Osteocyte (in vitro differentiated cells): ENCODE measurements around the gene NFYB. TPM values are rescaled to one million over a fixed set of nuclear protein-coding genes. Genes with fewer than 3 reads are reported as not detected.
"Not testable (repeated sequence)": the region's sequence is repeated elsewhere in the genome, so short reads cannot be mapped to it uniquely, and the experiment has no call there.

Source experiments
- DNase-seq: peaks from one replicate; pipeline ENCODE4 v3.0.0; 2021; ENCODE audit warnings: mixed read lengths; ENCODE audit not compliant: unreplicated experiment; ENCODE audit errors: extremely low spot score
- H3K27ac Mint-ChIP-seq: one replicate; pipeline ENCODE4 v1.8.0; 2021; ENCODE audit warnings: mild to moderate bottlenecking, mixed read lengths; ENCODE audit not compliant: unreplicated experiment
- H3K27me3 Mint-ChIP-seq: one replicate; pipeline ENCODE4 v1.8.0; 2021; ENCODE audit warnings: mixed read lengths; ENCODE audit not compliant: unreplicated experiment
- H3K36me3 Mint-ChIP-seq: one replicate; pipeline ENCODE4 v1.8.0; 2021; ENCODE audit warnings: mixed read lengths; ENCODE audit not compliant: unreplicated experiment
- H3K4me1 Mint-ChIP-seq: one replicate; pipeline ENCODE4 v1.8.0; 2021; ENCODE audit warnings: mixed read lengths; ENCODE audit not compliant: unreplicated experiment
- H3K4me3 Mint-ChIP-seq: one replicate; pipeline ENCODE4 v1.8.0; 2021; ENCODE audit warnings: mild to moderate bottlenecking, moderate library complexity, mixed read lengths; ENCODE audit not compliant: unreplicated experiment
- H3K9me3 Mint-ChIP-seq: one replicate; pipeline ENCODE4 v1.8.0; 2021; ENCODE audit warnings: mixed read lengths; ENCODE audit not compliant: unreplicated experiment
- total RNA-seq: library from RNA; stranded (reverse); gene quantifications from 2 replicates; pipeline ENCODE4 v1.2.1, GENCODE V29; 2021
- TF ChIP-seq, protein P1 (sequence below): fragments of 200-600 bp; sonication (generic); IDR thresholded peaks from 2 replicates; pipeline ENCODE4 v1.5.0; 2021; ENCODE audit warnings: antibody characterized with exemption, mild to moderate bottlenecking, moderate library complexity

Gene NFYB
- total RNA-seq, 1 donor from 2014 or later: 25.2 TPM

- DNase-seq: no peak
- Mint-ChIP-seq H3K27ac (peak overlapping the region; percentile 3), H3K4me3 (no peak overlapping the region), H3K4me1 (peaks cover 17% of the 10 kb centered on the region), H3K9me3 (no peaks in the 10 kb centered on the region), H3K36me3 (peaks cover 35% of the 10 kb centered on the region), H3K27me3 (no peaks in the 10 kb centered on the region)
- TF ChIP-seq, protein P1, sequence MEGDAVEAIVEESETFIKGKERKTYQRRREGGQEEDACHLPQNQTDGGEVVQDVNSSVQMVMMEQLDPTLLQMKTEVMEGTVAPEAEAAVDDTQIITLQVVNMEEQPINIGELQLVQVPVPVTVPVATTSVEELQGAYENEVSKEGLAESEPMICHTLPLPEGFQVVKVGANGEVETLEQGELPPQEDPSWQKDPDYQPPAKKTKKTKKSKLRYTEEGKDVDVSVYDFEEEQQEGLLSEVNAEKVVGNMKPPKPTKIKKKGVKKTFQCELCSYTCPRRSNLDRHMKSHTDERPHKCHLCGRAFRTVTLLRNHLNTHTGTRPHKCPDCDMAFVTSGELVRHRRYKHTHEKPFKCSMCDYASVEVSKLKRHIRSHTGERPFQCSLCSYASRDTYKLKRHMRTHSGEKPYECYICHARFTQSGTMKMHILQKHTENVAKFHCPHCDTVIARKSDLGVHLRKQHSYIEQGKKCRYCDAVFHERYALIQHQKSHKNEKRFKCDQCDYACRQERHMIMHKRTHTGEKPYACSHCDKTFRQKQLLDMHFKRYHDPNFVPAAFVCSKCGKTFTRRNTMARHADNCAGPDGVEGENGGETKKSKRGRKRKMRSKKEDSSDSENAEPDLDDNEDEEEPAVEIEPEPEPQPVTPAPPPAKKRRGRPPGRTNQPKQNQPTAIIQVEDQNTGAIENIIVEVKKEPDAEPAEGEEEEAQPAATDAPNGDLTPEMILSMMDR: no peak
These were observed 17.0 kb downstream of the NFYB start for GRCh38 chr12:104121001-104121400.

- Mint-ChIP-seq H3K9me3 (no peaks in the 10 kb centered on the region), H3K4me1 (peaks cover 3% of the 10 kb centered on the region), H3K4me3 (no peak overlapping the region)
These were observed 22.4 kb downstream of the NFYB start for GRCh38 chr12:104115587-104115975.

GRCh38 chr12:104114834-104115586, 23.0 kb downstream of the NFYB start:
- H3K36me3 Mint-ChIP-seq: peaks cover 26% of the 10 kb centered on the region
- H3K27ac Mint-ChIP-seq, H3K9me3 Mint-ChIP-seq, H3K27me3 Mint-ChIP-seq, H3K4me3 Mint-ChIP-seq, H3K4me1 Mint-ChIP-seq, DNase-seq: not testable (repeated sequence)

More at GRCh38 chr12:104115587-104115975, 22.4 kb downstream of the NFYB start:
- TF ChIP-seq, protein P1: no peak
- Mint-ChIP-seq H3K36me3 (peaks cover 29% of the 10 kb centered on the region), H3K27ac (peak overlapping the region; percentile 44), H3K27me3 (no peaks in the 10 kb centered on the region)
- DNase-seq: no peak

- no peak for DNase-seq
- H3K9me3 Mint-ChIP-seq: no peaks in the 10 kb centered on the region
- peaks cover 7% of the 10 kb centered on the region for H3K36me3 Mint-ChIP-seq
- peaks cover 4% of the 10 kb centered on the region for H3K4me1 Mint-ChIP-seq
- no peaks in the 10 kb centered on the region for H3K27me3 Mint-ChIP-seq
- no peak overlapping the region for H3K4me3 Mint-ChIP-seq
- H3K27ac Mint-ChIP-seq: no peak overlapping the region
- TF ChIP-seq, protein P1: peak; percentile 11
These were observed 28.4 kb downstream of the NFYB start for GRCh38 chr12:104109446-104110271.

GRCh38 chr12:104108755-104109445, 29.1 kb downstream of the NFYB start:
- no peak overlapping the region for H3K4me3 Mint-ChIP-seq
- peaks cover 2% of the 10 kb centered on the region for H3K4me1 Mint-ChIP-seq
- peak; percentile 93 for DNase-seq
- peak overlapping the region; percentile 25 for H3K27ac Mint-ChIP-seq
- no peaks in the 10 kb centered on the region for H3K9me3 Mint-ChIP-seq
- H3K27me3 Mint-ChIP-seq: no peaks in the 10 kb centered on the region
- peaks cover 4% of the 10 kb centered on the region for H3K36me3 Mint-ChIP-seq
- TF ChIP-seq, protein P1: peak; percentile 91
